ENCODE results near the gene MACF1.
"Not testable (repeated sequence)": the region's sequence is repeated elsewhere in the genome, so short reads cannot be mapped to it uniquely, and the experiment has no call there.

The MACF1 gene, protein sequence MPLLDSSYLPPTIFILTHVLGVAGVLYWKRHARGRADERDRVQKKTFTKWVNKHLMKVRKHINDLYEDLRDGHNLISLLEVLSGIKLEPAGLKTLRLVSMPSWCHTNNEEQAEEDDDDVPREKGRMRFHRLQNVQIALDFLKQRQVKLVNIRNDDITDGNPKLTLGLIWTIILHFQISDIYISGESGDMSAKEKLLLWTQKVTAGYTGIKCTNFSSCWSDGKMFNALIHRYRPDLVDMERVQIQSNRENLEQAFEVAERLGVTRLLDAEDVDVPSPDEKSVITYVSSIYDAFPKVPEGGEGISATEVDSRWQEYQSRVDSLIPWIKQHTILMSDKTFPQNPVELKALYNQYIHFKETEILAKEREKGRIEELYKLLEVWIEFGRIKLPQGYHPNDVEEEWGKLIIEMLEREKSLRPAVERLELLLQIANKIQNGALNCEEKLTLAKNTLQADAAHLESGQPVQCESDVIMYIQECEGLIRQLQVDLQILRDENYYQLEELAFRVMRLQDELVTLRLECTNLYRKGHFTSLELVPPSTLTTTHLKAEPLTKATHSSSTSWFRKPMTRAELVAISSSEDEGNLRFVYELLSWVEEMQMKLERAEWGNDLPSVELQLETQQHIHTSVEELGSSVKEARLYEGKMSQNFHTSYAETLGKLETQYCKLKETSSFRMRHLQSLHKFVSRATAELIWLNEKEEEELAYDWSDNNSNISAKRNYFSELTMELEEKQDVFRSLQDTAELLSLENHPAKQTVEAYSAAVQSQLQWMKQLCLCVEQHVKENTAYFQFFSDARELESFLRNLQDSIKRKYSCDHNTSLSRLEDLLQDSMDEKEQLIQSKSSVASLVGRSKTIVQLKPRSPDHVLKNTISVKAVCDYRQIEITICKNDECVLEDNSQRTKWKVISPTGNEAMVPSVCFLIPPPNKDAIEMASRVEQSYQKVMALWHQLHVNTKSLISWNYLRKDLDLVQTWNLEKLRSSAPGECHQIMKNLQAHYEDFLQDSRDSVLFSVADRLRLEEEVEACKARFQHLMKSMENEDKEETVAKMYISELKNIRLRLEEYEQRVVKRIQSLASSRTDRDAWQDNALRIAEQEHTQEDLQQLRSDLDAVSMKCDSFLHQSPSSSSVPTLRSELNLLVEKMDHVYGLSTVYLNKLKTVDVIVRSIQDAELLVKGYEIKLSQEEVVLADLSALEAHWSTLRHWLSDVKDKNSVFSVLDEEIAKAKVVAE (N-terminal part only)

DNA sequence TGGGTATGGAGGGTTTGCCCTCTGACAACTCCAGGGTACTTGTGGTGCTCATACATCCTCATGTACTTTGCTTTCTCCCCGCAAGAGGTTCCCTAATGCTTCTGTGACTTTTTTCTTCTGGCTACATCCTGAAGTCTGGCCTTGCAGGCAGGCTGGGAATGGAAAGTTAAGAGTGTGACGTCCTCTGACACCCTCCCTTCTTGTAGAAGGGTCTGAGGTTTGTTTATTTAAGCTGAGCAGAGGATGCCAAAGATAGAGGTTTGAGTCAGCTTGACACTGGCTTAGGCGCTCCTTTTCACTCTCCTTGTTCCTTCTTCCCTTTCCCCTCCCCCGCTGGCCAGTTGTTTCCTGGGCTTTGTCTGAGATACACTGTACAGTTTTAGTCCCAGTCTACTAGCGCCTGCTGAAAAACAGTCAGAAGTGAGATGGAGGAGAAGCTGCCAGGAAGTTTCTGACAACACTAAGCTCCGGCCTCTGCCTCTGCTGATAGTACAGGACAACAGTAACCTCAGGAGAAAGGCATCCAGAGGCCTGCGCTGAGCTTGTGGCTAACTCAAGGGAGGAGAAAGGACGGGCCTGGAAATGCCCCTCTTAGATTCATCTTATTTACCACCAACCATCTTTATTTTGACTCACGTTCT is at the start of gene MACF1:
Gene MACF1, plus strand, starts transcription at position 255 of the 641 bp plus-strand sequence. Its CDS starts 328 bp downstream, at position 583.
- DNase-seq (ENCODE audit: low read depth in 2 of 2), result no peak

DNA sequence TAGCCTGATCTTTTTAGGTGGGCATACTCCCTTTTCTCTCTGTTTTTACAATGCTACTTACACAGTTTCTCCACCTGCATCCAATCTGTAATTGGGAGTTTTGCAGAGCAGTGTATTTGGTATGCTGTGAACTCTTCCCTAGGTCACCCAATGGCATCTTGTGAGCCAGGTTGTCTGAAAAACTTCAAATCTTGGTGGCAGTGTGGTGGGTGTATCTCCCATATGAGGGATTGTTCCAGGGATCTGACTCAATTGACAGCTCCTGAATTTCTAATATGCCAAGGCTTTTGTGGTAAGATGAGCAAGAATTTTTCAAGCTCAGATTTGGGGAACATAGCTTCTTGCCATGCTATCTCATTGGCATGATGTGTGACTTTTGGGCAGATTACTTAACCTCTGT is 47.2 kb upstream of the MACF1 start:
- no peak for DNase-seq (ENCODE audit: low read depth in 2 of 2)

DNA sequence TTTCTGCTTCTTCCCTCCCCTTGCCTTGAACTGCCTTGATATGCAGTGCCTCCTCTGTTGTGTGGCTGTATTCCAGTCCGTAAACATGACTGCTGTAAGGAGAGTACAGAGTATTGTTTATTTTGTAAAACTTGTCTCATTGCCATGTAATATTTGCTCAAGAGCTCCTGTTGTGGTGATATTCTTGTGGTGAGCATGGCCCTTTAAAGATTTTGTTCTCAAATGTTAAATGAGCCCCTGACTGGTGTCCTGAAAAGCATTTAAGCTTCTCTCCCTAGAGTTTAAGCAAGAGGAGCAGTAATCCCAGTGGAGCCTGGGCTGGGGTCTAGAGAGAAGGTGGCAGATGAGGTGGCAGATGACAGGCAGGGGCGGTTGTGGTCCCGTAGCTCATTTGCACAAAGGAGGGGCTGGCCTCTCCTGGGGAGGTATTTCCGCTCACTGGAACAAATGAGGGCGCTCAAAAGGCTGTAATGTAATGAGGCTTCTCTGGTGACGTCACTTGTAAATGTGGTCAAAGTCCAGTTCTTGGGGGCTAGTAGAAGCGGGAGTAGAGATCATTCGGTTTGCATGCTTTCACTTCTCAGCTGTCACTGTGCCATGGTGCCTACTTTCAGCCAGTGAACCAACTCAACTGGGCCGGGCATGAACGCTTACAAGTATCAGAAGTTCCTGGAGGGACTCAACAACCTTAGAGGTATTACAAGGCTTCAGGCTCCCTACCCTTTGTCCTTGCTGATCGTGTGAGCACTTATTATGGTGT is 46.0 kb upstream of the MACF1 start:
- DNase-seq (ENCODE audit: low read depth in 2 of 2), result no peak

DNA sequence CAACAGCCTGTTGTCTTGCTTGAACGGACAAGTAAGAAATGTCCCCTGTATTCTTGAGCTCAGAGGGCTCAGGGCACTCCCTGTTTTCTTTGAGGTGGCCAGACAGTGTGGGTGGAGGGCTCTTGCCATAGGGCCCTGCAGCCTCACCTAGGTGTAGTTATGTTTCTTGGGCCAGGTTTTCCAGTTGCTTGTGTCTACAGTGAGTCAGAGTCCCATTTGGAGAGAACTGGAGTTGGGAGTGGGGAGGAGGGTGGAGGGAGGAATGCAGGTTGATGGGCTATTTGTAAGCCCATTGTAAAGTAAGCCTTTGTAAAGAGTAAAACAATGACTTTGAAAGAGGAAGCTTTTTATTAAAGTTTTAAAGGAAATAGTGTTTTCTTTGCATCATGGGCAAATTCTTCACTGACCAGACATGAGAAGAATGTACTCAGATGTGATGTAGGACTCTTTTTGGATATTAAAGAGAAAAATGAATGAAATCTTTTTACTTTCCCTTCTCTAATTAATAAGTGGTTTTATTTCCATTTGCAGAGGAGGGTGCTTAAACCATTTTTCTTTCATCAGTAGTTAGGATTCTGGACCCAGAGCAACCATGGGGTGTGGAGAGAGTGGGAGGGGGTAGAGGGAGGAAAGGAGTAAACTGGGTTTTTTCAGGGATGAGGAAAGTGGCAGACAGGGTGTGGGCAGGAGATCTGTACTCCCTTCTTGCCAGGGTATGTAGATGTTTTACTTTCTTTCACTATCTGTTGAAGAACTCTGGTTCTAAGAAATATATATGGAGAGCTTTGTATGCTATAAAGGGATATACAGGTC is 45.1 kb upstream of the MACF1 start:
- no peak for DNase-seq (ENCODE audit: low read depth in 2 of 2)

DNA sequence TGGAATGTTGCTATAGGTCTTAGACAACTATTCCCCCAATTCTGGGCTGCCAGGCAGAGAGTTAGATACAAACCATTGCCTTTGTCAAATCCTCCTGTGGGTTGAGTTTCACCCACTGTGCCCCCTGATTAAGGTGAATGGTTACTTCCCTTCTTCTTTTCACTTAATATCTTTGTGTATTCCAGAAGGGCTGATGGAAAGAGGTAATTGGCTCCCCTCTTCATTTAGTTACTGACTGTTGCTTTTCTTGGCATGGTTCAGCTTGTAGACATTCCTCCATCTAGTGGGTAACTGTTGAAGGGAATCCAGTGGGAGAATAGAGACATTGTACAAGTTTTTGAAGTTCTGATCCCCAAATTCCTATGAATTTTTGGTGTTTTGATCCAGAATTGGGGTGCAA is 43.8 kb upstream of the MACF1 start:
- no peak for DNase-seq (ENCODE audit: low read depth in 2 of 2)

DNA sequence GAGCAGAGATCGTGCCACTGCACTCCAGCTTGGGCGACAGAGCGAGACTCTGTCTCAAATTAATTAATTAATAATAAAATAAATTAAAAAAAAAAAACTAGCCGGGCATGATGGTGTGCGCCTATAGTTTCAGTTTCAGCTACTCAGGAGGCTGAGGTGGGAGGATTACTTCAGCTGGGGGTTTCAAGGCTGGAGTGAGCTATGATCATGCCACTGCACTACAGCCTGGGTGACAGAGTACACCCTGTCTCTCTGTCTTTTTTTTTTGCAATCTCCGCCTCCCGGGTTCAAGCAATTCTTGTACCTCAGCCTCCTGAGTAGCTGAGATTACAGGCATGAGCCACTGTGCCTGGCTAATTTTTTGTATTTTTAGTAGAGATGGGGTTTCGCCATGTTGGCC is 42.7 kb upstream of the MACF1 start:
- not testable (repeated sequence) for DNase-seq (ENCODE audit: low read depth in 2 of 2)

DNA sequence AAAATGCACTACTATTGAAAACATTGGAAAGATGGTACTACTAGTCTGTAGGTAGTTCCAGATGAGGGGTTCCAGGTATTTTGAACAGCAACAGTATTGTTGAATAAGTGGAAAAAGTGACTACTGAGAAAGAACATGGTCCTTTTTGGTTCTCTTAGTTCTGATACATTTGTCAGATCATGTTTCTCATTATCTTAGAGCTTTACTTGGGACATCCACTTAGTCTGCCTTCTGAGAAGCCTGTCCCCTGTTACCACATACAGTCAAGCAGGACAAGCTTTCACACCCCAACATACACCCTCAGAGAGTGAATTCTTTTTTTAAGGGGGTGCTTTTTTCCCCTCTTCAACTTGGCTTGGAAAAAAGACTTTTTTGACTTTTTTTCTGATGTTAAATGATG is 41.0 kb upstream of the MACF1 start:
- DNase-seq (ENCODE audit: low read depth in 2 of 2), result no peak

DNA sequence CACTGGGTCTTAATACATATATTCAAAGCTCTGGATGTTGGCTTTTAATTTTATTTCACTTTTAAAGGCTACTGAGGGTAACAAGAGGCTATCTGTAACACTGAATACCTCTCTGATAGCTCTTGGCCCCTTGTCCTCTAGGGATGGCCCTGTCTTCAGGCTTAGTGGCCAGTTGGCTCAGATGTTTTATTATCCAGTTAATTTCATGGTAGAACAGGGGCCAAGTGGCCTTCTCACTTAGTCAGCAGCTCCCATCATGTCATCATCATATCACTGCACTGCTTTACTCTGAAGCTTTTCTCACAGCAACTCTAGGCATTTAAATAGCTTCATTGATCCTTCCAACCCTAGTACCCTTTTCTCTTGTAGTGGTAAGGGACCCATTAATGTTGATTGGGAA is 40.2 kb upstream of the MACF1 start:
- no peak for DNase-seq (ENCODE audit: low read depth in 2 of 2)

DNA sequence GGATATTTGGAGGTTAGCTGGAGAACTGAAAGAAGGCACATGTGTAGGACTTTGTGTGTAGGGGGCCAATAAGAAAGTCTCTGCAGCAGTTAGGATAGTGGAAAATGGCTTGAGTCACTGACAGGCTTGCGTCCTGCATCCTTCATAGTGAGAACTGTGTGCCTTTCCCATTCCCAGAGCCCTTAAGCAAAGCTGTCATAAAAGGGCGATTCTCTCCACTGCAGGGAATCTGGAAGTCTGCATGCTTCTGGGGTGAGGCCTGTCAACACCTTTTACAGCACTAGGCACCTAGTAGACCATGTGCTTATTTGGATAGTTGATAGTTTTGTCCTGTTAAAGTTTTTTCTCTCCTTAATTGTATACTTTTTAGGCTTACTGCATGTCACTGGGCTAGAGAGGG is 39.4 kb upstream of the MACF1 start:
- DNase-seq (ENCODE audit: low read depth in 2 of 2), result no peak

DNA sequence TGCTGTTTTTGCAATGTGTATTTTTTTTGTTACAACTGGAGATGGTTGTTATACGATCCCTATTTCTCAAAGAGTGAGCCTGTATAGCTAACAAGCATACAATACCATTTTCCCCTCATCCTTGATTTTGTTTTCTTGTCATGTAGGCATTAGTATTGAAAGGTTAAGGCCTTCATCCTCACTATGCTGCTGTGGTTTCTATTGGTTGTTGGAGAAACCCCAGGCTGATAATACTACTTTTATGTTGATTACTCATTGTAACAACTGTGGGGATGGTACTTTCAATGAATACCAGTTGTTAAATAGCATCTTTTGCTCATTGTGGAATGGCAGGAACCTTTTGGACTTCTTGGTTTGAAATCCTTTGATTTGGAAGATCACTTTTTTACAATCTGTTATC is 39.0 kb upstream of the MACF1 start:
- no peak for DNase-seq (ENCODE audit: low read depth in 2 of 2)

DNA sequence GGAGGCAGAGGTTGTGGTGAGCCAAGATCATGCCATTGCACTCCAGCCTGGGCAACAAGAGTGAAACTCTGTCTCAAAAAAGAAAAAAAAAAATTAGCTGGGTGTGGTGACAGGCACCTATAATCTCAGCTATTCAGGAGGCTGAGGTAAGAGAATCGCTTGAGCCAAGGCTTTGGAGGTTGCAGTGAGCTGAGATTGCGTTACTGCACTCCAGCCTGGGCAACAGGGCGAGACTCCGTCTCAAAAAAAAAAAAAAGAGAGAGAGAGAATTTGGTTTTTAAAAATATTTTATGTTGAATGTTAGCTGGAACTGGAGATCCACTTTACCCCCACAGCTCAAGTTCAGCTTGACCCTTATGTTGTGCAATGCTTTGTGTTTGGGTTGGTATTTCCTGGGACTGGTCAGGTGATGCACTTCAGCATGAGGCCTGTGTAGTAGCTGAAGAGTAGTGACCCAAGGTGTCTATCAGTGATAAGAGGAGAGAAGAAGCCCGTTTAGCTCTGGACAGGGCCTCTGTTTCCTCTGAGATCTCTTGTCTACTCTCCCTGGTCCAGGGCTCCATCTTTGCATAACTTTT is 36.8 kb upstream of the MACF1 start:
- no peak for DNase-seq (ENCODE audit: low read depth in 2 of 2)

DNA sequence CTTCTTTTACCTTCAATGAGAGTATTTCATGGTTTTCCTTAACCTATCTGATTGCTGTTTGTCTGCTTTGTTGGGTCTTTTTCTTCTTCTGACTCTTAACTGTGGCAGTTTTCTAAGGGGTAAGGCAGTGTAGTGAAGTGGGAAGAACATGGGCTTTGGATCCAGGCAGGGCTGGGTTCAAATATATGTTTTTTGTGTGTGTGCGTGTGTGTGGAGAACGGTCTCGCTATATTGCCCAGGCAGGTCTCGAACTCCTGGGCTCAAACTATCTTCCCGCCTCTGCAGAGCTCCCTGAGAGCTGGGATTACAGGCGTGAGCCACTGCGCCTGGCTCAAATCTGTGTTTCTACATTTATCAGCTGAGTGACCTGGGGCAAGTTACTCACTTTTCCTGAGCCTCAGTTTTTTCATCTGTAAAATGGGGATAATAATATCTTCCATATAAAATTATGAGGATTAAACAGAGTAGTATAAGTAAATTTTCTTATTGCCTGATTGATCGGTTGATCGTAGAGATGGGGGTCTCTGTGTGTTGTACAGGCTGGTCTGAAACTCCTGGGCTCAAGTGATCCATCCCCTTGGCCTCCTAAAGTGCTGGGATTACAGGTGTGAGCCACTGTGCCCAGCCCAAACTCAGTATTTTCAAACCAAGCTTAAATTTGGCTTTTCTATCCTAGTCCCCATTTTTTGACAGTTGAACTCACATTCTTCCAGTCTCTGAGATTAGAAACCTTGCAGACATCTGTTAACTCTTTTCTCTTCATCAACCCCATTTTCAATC is 36.0 kb upstream of the MACF1 start:
- DNase-seq (ENCODE audit: low read depth in 2 of 2), result no peak

DNA sequence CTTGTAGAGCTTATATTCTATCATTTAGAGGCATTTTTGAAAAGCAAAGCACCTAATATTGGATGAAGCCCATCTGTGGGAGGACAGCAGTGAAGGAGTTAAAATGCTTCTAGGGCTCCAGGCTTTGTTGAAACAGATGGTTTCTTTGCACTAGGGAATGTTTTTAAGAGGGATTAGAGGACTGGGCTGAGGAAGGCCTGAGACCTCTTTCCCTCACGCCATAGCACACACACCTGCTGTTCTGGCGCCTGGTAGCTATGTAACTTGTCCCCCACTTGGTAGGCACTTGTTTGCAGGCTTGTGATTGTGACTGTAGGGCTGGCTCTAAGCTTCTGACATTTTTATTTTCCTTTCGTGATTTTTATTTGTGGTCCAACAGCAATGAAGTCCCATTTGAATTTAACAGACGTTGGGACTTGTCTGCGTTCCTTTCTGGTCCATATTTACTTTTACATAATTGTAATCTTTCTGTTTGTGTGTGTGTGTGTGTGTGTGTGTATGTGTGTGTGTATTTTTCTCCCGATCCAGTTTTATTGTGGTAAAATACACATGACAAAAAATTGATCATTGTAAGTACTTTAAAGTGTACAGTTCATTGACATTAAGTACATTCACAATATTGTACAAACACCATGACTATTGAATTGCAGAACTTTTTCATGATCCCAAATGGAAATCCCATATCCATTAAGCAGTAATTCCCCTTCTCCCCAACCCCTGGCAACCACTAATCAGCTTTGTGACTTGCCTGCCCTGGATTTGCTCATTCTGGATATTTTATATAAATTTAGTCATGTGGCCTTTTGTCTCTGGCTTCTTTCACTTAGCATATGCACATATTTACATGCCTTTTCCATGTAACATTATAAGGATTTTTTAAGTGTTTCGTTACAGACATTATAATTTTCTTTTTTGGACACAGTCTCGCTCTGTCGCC is 33.5 kb upstream of the MACF1 start:
- DNase-seq (ENCODE audit: low read depth in 2 of 2), result no peak

DNA sequence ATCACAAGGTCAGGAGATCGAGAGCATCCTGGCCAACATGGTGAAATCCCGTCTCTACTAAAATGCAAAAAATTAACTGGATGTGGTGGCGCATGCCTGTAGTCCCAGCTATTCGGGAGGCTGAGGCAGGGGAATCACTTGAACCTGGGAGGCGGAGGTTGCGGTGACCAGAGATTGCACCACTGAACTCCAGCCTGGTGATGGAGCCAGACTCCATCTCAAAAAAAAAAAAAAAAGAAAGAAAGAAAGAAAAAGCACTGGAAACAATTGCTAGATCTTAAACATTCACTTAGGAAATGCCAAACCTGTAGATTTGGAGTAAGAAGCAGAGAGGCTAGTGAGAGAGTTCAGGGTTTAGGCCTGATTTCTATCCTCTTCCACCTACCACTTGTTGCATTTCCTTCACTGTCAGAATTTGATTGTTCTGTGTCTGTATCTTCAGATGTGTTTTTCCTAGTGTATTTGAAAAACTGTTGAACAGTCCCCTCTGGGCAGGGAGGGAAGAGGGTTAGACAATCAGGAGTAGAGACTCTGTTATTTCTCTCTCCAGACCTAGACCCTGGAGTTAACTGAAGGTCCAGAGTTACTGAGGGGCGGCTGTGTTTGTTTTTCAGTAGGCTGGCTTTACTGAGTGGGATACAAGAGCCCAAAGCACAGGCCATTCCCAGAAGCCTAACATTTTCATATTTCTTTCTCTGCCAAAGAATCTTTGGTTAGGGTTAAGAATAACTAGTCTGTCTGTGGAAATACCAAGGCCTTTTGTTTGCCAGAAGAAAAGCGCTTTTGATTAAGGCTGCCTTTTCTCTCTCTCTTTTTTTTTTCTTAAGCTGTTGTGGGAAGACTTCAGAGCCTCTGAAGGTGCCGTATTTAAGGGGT is 31.1 kb upstream of the MACF1 start:
- DNase-seq (ENCODE audit: low read depth in 2 of 2), result no peak

DNA sequence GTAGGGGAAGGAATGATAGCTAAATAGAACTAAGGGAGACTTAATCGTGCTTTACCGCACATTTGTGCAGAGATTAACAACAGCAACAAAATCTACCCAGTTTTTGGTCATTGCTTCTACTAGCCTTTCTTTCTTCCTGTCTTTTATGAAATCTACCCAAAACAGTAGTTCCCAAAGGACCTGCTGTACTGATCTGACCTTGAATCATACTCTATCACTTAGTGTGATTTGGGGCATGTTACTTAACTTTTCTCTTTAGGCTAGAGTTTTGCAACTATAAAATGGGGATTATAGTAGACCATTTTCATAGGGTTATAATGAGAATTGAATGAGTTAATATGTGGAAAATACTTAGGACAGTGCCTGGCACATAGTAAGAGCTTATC is 30.5 kb upstream of the MACF1 start:
- no peak for DNase-seq (ENCODE audit: low read depth in 2 of 2)

DNA sequence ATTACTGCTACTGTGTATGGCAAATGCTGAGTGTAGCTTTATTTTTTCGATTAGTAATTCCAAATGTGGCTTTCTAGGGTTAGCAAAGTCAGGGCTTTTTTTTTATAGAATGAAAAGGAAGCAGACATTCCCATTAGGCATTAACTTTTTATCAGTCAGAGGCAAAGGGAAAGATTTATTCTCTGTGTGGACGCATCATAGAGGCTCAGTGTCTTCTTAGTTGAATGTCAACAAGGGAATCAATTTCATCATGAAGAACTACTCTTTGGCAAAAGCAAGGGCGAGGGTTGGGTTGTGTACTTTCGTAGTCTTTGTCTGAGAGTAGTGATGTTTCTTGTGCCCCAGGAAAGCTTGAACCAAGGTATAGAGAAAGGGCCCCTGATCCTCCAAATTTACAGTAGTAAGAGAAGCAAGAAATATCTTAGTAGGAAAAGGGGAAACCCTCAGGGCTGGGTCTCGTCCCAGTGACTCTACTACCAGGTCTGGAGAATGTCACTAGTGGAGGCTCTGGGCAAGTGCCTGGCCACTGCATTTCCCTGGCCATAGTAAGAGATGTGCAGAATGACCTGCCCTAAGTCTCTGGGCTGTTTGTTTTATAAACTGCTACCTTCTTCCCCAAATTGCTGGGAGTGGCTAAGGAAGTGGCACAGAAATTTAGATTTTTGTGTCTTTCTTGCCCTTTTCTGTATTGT is 30.0 kb upstream of the MACF1 start:
- DNase-seq (ENCODE audit: low read depth in 2 of 2), result no peak
